HuH-7 (cell line): ENCODE measurements around the gene GLT8D2.

ENCODE experiments used
- DNase-seq: peaks from one replicate; pipeline ENCODE4 v3.0.0; 2011; ENCODE audit warnings: low spot score

GLT8D2 gene

DNA sequence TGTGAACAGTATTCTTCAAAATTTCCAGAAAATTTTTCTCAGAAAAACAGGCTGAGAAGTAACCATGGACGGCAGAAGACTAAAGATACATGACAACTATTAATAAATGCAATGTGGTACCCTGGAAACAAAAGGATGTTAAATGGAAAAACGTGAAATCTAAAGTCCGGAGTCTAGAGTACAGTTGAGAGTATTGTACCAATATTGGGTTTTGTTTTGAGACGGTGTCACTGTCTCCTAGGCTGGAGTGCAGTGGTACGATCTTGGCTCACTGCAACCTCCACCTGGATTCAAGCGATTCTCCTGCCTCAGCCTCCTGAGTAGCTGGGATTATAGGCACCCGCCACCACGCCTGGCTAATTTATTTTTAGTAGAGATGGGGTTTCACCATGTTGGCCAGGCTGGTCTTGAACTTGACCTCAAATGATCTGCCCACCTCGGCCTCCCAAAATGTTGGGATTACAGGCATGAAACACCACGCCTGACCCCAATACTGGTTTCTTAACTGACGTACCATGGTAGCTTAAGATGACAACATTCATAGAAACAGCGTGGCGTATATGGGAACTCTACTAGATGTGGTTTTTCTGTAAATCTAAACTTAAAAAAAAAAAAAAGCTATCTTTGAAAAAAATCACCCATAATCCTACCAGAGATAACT is 101.1 kb downstream of the GLT8D2 start:
- no peak for DNase-seq

DNA sequence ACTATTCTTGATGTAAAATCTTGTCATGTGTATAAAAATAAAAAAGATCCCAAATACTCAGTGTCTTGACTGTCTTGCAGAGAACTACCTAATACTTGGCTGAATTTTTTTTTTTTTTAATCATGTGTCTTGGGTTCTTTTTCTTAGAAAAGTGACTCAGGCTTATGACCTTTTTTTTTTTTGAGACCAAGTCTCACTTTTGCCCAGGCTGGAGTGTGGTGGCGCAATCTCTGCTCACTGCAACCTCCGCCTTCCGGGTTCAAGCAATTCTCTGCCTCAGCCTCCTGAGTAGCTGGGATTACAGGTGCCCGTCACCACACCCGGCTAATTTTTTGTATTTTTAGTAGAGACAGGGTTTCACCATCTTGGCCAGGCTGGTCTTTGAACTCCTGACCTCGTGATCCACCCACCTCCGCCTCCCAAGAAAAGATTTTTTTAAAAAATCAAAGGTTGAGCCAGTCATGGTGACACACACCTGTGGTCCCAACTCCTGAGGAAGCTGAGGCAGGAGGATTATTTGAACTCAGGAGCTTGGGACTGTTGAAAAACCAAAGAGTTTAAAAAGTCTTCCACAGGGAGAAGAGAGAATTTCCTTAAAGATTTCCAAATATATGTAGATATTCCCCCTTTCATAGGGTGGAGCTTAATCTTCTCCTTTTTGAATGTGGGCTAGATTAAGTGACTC is 102.0 kb downstream of the GLT8D2 start:
- no peak for DNase-seq

DNA sequence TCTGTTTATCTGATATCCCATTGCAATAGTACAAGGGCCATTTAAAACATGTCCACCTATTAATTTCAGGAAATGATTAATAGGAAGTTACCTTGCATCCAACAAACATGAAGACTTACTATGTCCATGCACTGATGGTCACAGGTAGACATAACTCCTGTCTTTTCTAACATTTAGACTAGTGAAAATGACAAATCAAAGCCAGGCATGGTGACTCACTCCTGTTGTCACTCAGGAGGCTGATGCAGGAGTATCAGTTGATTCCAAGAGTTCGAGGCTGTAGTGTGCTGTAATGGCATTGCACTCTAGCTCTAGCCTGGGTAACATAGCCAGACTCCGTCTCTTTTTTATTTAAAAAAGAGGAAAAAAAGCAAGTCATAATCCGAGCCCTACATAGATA is 105.0 kb downstream of the GLT8D2 start:
- DNase-seq = no peak
